A549 treated with CORT108297 at 1 μM for 4 hours (cell line): ENCODE measurements around the gene EHBP1L1. TPM values are rescaled to one million over a fixed set of nuclear protein-coding genes. Genes with fewer than 3 reads are reported as not detected.

Experiments
- total RNA-seq: library from RNA; stranded (reverse); fragments of 200-300 nt; extraction: Qiagen RNA extraction; gene quantifications from 5 replicates; pipeline ENCODE4 v1.2.3, GENCODE V29; 2022

EHBP1L1 gene
- total RNA-seq: 29.8 to 47.7 TPM (median 43.6 TPM) in 5 replicates

DNA sequence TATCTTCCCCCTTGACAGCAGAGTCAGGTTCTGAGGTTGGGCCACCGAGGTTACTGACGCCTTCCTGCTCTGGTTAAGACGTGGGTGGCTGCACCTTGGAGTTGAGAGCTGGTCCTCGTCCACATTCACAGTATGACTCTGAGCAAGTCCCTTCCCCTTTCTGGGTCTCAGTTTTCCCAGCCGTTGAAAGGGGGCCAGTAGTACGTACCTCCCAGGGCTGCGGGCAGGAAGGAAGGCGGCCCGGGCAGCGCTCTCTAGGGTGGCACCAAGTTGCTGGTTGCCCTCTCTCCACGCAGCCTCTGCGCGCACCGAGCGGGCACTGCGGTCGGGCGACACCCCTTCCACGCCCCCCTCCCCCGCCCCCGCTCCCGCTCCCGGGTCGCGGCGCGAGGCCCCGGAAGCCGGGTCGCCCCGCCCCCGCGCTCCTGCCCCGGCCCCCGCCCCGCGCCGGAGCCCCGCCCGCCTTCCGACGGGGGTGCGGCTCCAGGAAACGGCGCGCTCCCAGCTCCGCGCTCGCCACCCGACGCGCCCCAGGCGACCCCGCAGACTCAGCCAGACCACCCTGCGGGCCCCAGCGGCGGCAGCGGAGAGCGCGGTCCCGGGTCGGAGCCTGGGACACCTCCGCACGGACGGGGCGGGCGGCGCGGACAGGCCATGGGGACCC lies at the start of gene EHBP1L1:
Gene EHBP1L1 (plus strand): TSS at position 486 of the 664 bp plus-strand sequence. CDS start 250 bp downstream, outside the sequence.

DNA sequence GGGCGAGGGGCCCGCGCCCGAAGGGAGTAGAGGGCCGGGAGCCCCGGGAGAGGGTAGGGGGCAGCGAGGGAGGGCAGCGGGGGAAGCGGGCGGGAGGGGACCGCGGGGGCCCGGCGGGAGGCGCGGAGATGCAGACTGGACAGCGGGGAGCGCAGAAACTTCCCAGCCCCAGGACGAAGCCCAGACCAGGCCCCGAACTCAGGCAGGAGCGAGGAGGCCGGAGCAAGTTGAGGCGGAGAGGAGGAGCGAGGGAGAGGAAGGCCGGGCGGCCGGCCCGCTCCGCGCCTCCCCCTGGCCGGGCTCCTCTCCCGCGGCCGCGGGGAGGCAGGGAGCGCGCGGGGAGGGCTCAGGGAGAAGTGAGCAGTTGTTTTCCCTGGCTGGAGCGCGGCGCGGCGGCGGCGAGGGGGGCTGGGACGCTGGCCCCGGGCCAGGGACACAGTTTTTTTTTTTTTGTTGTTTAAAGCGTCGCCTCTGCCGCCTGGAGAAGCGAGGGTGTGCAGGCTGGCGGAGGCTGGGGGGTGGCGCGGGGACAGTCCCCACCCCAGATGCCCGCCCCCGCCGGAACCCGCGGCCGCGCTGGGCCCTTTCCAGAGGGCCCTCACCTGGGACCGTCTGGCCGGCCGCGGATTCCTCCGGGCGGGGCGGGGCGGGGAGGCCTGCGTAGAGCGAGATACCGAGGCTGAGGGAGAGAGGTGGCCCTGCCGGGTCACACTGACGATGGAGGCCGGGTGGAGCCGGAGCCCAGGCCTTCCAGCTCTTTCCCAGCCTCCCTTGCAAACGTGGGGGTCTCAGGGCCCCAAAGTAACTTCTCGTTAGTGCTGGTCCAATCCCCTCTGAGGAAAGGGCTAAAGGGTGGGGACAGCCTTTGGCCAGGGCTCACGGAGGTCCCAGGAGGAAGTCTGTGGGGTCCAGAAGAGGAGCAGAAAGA lies 17.6 kb upstream of the EHBP1L1 start, which contains the start of gene LTBP3:
Gene LTBP3 (minus strand): TSS at position 358 of the 928 bp plus-strand sequence. CDS start 400 bp downstream, outside the sequence.

DNA sequence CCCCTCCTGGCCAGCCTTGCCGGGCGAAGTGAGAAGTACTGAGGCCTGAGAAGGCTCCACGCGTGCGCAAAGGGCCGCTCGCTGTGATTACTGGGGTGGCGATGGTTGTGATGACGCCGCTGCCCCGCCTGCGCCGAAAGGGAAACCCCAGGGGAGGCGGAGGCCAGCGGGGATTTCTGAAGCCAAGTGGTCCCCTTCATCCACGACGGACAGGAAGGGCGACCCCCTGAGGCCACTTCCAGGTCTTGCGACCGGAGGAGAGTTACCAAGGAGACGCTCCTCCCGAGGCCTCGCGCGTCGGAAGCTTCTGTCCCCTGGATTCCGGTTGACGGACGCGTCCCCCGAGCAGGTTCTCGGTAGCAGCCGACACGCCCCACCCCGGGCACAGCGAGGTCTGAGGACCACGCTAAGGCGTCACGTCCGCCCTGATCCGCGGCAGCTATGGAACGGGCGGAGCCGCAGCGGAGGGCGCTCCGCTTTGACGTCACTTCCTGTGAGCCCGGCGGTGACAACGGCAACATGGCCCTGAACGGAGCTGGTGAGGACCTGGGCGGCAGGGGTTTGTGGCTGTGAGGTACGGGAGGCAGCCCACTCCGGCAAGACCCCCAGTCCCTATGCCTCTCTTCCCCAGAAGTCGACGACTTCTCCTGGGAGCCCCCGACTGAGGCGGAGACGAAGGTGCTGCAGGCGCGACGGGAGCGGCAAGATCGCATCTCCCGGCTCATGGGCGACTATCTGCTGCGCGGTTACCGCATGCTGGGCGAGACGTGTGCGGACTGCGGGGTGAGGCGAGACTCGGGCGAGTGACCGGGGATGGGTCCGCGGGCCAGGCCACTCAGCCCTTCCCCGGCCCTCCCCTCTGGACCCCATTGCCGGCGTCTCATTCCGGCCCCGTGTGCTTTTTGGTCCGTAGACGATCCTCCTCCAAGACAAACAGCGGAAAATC lies 5.6 kb upstream of the EHBP1L1 start, which contains the start of gene ZNRD2:
Gene ZNRD2 (plus strand): TSS at position 505 of the 946 bp plus-strand sequence. CDS start 15 bp downstream, at position 520.

DNA sequence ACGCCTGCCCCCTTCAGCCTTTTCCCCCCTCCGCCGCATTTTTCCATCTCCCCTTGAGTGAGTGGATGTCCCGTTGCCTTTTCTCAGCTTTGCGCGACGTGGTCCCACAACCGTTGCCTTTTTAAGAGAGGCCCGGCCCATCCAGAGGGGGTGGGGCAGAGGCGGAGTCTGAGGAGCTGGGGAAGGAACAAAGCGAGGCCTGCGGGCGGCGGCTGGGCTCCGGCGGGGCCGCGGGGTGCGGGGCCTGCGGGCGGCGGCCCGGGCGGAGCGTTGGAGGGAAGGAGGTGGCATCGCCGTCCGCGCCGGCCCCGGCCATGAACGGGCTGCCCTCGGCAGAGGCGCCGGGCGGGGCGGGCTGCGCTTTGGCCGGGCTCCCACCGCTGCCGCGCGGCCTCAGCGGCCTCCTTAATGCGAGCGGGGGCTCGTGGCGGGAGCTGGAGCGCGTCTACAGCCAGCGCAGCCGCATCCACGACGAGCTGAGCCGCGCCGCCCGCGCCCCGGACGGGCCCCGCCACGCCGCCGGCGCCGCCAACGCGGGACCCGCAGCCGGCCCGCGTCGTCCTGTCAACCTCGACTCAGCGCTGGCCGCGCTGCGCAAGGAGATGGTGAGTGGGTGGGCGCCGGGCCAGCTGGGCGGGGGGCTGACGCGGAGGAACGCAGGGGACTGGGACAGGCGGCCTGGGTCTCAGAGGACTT lies 3.3 kb upstream of the EHBP1L1 start, which contains the start of gene FAM89B:
Gene FAM89B (plus strand): TSS at position 183 of the 696 bp plus-strand sequence. CDS start 132 bp downstream, at position 315.

DNA sequence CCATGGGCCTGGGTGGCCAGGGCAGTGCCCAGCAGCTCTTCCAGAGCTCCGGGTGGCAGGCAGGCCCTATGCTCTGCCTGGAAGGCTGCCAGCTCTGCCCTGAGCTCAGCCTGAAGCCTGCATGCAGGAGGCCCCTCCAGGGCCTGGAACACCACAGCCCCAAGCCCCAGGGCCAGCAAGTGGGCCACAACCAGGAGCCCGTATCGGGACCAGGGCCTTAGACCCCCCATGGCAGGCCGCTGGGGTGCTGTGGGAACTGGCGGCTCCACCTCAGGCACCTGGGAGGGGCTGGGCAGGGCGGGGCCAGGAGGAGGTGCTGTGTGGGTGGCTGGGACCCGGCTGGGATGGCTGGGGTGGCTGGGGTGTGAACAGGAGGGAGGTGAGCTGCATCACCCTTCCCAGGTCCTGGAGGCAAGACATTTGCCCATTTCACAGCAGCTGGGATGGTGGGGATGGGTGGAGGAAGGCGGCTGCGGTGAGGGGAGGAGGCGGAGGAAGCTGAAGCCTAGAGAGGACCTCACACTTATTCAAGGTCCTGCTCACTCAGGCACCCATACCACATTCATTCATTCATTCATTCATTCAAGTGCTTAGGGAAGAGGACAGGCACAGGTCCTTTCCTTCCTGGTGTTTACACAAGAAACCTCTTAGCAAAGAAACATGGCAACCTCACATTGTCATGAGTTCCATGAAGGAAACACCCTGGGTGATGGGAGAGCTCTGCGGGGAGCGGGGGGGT lies 19.9 kb downstream of the EHBP1L1 start, which contains the start of gene KCNK7:
Gene KCNK7 (minus strand): TSS at position 258 of the 739 bp plus-strand sequence. CDS start 28 bp downstream, at position 230.

DNA sequence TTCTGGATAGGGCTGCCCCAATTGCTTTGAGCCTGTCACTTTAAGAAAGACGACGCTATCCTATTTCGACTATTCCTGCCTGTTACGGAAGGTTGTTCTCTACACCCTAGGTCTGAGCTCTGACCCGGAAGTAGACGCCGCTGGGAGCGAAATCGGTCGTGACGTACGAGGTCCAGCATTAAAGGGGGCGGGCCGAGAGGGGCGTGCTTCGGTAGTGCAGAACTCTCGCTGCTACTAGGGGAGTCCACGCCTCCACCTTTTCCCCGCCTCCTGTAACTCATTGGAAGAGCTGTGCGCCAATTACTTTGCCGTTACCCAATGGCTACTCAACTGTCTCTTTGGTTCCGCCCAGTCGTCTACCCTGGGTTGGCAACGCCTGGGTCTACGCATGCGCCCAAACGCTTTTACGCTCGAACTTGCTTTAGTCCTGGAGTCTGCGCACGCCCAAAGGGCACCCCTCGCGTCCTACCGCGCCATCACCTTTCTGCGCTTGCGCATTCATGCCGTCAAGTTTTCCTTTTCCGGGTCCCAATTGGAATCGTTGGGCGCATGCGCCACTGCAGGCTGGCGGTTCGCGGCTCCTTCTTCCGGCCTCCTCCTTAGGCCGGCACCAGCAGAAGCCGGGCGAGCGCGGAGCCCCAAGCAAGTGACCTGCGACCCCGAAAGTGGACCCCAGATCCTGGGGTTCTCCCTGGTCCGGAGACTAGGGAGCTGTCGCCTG lies 39.5 kb downstream of the EHBP1L1 start, which contains the start of gene PCNX3:
Gene PCNX3 (plus strand): TSS at position 548 of the 721 bp plus-strand sequence. CDS start 536 bp downstream, outside the sequence.

DNA sequence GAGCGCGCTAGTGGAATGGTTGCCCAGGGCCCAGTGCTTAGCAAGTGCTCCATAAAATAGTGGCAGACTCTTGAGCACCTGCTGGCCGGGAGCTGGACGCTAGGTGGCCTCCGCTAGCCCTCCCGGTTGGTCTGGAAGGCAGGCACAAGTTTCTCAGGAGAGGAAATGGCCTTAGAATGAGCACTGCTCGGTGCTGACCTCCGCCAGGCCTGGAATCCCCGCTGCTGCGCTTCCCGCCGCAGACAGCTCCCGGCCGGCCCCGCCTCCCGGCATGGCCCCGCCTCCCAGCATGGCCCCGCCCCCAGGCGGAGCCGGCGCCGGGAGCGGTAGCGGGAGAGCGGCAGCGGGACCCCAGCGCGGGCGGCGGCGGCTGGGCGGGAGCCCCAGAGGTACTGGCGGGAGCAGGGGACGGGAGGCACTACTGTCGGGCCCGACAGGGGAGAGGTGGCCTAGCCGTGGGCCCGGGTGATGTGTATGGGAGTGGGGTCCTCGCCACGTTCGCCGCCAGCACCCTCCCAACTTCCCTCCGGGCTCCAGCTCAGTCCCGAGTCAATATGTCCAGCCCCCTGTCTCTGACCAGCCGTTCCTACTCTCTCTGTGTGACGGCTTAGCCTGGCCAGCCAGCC lies 62.1 kb downstream of the EHBP1L1 start, which contains the start of gene SIPA1:
Gene SIPA1 (plus strand): TSS at position 308 of the 626 bp plus-strand sequence. CDS start 2,821 bp downstream, outside the sequence.

Other genes with a start within 250 kb of the EHBP1L1 start
- gene DPF2, start 242.2 kb upstream of the EHBP1L1 start, total RNA-seq: 39.4 to 46.7 TPM (median 40.4 TPM) in 5 replicates
- 0.60 to 1.1 TPM (median 1.0 TPM) in 5 replicates for gene TIGD3, start 221.3 kb upstream of the EHBP1L1 start, total RNA-seq
- 11.0 to 13.3 TPM (median 13.1 TPM) in 5 replicates for gene SLC25A45, start 193.4 kb upstream of the EHBP1L1 start, total RNA-seq
- 37.8 to 63.7 TPM (median 54.9 TPM) in 5 replicates for gene FRMD8, start 189.4 kb upstream of the EHBP1L1 start, total RNA-seq
- gene NEAT1, start 153.3 kb upstream of the EHBP1L1 start, total RNA-seq: 158 to 313 TPM (median 227 TPM) in 5 replicates
- 45.7 to 97.4 TPM (median 58.6 TPM) in 5 replicates for gene MALAT1, start 77.0 kb upstream of the EHBP1L1 start, total RNA-seq
- gene SCYL1, start 51.0 kb upstream of the EHBP1L1 start, total RNA-seq: 44.7 to 67.1 TPM (median 63.3 TPM) in 5 replicates
- gene LTBP3, start 17.7 kb upstream of the EHBP1L1 start, total RNA-seq: 93.6 to 147 TPM (median 130 TPM) in 5 replicates
- 73.5 to 87.2 TPM (median 82.1 TPM) in 5 replicates for gene ZNRD2, start 5.6 kb upstream of the EHBP1L1 start, total RNA-seq
- 25.3 to 58.9 TPM (median 51.7 TPM) in 5 replicates for gene FAM89B, start 3.5 kb upstream of the EHBP1L1 start, total RNA-seq
- gene KCNK7, start 19.7 kb downstream of the EHBP1L1 start, total RNA-seq: 0.29 to 1.0 TPM (median 0.76 TPM) in 4 of 5 replicates, not detected in the other
- 41.9 to 53.5 TPM (median 53.1 TPM) in 5 replicates for gene MAP3K11, start 38.2 kb downstream of the EHBP1L1 start, total RNA-seq
- gene PCNX3, start 39.7 kb downstream of the EHBP1L1 start, total RNA-seq: 25.5 to 41.3 TPM (median 38.9 TPM) in 5 replicates
- 12.7 to 20.7 TPM (median 19.3 TPM) in 5 replicates for gene SIPA1, start 62.0 kb downstream of the EHBP1L1 start, total RNA-seq
- gene RELA, start 86.9 kb downstream of the EHBP1L1 start, total RNA-seq: 64.8 to 82.6 TPM (median 79.5 TPM) in 5 replicates
- 42.0 to 56.6 TPM (median 51.7 TPM) in 5 replicates for gene KAT5, start 136.2 kb downstream of the EHBP1L1 start, total RNA-seq
- gene RNASEH2C, start 144.7 kb downstream of the EHBP1L1 start, total RNA-seq: 29.7 to 54.1 TPM (median 51.4 TPM) in 5 replicates
- gene AP5B1, start 204.9 kb downstream of the EHBP1L1 start, total RNA-seq: 7.6 to 13.5 TPM (median 11.9 TPM) in 5 replicates
- gene OVOL1, start 211.0 kb downstream of the EHBP1L1 start, total RNA-seq: 0.02 to 0.09 TPM (median 0.07 TPM) in 3 of 5 replicates, not detected in the others